Limb (tissue), 2 donors: ENCODE measurements around the gene SLC30A2.

Experiments used
- DNase-seq, 2 donors: peaks; one replicate each; pipeline ENCODE4 v3.0.0-alpha.2; 2016; ENCODE audit errors: extremely low spot score in 2 of 2

SLC30A2 gene

DNA sequence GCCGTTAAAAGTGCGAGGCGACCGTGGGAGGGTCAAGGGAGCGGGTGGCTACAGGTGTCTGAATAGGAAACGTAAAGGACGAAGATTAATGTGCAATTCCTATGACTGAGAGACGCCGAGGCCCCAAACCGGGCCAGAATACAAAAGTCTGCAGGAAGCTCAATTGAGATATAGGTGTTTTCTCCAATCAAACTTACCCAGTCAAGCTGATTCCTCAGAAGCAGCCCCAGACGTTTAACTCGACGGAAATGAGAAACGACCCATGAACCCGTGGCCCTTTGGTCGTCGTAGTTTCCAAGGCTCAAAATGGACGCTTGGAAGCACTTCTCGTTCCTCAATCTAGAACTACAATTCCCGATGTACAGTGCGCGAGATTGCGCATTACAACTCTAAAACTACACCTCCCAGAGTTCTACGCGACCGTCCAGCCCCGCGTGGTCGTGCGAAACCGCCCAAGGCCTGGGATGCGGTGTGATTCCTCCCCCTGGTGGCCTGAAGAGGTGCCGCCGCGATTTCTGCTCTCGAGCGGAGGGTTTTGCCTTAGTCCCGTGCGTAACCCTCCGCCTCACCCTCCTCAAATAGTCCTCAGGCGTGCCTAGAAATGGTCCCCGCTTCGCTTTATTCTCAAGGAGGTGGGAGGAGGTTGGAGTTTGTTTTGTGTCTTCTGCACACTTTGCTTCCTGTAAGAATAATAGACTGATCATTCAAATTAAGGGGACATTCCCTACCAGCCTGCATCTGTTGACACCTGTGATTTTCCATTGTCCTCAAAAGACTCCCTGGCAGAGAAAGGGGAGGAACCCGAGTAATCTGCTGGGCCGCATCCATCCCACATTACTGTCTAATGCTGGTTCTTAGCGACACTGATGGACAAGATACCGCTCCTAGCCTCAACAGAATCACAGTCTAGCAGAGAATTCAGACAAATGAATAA lies 47.8 kb downstream of the SLC30A2 start, which contains the start of gene PAFAH2:
PAFAH2 (minus strand) TSS at position 236 of the 934 bp plus-strand sequence. CDS start 7,247 bp downstream, outside the sequence.
- DNase-seq = peak; percentile 97 to 100

DNA sequence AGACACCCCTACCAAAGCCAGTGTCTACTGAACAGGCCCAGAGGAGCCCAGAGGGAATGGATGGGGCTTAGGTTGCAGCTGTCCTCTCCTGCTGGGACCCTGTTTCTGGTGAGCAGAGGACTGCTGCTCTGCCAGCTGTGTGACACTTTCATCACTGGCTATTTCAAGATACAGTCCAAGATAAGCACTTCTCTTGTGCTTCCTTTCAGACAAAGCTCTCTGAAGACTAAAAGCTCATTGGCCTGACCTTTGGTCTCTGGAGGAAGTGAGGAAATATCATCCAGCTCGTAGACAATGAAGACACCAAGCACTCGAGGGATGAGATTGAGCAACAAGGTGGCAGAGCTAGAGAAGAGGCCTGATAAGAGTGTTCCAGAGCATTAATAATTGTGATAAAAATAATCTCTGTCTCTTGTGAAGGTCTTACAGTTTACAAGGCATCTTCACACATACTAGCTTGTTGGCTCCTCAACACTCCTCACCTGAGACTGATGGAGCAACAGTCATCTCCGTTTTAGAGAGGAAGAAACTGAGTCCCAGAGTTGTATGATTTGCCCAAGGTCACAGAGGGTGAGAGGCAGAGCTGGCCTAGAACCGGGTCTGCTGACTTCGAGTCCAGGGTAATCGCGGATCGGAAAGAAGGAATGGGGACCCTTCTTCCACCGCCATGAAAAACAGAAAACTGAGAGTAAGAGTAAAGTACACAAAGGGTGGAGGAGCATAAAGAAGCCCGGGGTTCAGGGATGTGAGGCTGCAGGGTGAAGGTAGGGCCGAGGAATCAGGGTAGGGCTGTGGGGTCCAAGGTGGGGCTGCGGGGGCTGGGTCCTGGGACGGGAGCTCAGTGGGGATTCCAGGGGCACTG lies 48.7 kb downstream of the SLC30A2 start:
- DNase-seq = peak in 1 of 2 donors; percentile 31

DNA sequence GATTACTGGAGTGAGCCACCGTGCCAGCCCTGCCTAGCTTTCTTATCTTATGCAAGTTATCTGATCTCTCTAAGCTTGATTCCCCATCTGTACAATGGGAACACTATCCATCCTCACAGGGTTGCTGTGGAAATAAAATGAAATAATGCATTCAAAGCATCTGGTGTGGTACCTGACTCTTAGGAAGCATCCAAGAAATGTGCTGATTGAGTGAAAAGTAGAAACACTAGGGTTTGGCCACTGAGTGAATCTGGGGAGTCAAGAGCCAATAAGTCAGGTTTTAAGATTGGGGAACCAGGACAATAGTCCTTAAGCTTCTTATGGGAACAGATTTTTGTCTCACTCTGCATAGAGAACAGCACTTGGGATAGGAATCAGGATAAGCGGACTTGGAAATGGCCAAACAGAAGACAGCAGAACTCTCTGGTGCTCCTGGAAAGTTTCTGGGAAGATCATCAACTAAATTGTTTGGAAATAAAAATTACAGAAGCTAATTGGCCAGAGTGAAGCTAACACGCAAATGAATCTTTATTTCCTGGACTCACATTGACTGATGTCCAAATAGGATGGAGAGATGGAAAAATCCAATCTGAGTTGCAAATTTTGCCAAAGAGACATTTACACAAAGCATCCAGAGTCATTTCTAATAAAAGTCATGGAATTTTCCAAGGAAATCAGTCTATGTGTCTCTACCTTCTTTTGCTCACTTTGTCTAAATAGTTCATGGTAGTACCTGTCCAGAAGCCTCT lies 51.3 kb downstream of the SLC30A2 start:
- no peak for DNase-seq

DNA sequence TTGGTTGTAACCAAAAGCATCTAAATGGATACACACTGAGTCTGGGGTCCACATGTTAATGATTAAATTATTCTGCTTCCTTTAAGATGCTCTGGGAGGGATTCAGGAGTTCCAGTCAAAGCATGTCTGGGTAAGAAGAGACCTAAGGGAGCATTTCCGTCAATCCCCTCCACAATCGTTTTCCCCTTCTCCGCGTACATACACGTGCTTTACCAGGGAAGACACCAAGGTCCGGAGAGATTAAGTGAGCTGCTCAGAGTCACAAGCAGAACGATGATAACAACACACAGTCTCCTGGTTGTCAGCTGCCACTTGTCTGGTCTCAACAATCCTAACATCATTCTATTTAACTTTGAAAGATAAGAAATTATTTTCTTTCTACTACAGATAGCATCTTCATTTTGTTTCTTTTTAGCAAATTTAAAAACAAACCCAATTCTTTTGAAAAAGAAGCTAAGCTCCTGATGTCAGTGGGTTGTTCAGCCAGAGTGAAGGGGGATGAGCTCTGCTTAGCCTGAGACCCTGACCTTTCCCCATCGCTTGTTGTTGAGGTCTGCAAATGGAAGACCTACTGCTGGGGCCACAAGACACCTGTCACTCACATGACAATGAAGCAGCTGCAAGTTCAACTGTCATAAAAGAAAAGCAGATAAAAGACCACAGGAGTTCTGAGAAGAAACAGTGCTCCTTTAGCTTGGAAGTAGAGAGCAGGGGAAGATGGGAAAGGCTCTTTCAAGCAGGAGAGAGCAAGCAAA lies 52.5 kb downstream of the SLC30A2 start:
- no peak for DNase-seq

DNA sequence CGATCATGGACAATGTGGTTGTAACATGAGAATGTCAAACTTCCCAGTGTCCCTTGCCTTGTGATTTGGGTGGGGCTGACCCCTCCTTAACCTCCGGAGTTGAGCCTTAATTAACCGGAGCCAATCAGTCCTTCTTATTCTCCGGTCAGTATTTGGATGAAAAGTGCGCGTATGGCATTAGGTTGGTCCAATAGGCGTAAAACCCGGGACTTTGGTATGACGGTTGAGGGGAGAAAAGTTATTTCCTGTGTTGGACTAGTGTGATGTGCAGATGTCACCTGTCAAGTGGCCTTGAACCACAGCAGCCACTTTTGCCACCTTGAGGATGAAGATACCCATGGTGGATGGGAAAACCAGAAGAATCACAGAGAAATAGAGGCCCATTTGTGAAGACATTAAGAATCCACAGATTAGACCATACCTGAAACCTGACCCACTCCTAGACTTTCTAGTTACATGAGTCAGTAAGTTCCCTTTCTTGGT lies 53.2 kb downstream of the SLC30A2 start:
- DNase-seq = no peak

DNA sequence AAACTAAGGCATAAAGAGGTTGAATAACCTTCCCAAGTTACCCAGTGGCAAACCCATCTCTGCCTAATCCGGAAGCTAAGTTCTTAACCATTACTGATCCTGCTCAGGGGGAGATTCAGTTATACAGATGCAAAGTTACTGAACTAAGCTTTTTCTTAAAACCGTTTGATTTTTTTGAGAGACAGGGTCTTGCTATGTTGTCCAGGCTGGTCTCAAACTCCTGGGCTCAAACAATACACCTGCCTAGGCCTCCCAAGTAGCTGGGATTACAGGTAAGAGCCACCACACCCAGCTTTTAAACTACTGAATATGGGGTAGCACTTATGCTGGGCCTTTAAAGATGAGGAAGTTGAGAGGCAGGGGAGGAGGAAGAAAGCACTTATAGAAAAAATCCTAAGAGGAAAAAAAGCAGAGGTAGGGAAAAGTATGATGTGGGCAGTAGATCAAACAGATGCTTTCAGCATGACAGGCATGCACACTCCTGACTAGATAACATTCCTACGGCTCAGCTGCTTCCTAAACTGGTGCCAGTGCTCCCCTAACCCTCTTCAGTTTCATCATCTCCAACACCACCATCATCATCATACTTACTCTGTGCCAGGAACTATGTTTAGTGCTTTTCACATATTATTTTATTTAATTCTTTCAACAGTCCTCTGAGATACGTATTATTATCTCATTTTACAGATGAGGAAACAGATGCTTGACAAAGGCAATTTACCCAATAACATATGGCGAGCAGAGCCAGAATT lies 53.8 kb downstream of the SLC30A2 start:
- no peak for DNase-seq

DNA sequence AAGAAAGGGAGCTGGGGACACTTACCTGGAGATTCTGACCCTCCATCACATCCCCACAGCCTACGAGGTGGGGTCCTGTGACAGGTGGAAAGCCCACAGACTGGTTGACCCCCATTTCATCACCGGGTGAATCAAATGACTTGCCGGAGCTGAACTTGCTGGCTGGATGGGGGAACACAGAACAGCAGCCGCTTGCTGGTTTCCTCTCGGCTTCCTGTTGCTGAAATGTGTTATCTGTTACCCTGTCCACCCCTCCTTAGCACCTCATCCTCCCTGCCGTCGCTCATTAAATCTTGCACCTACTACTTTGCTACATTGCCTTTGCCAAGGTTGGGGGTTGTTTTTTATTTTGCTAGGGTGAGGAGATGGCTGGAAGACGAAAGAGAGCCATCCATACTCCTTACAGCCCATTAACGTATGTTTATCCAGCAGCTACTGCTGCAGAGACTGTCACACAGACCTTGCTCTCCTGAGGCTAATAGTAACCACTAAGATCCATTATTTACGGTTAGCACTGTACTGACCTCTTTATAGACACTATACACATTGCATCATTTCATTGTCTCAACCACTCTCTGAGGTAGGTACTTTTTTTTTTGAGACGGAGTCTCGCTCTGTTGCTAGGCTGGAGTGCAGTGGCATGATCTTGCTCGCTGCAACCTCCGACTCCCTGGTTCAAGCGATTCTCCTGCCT lies 55.1 kb downstream of the SLC30A2 start:
- no peak for DNase-seq

DNA sequence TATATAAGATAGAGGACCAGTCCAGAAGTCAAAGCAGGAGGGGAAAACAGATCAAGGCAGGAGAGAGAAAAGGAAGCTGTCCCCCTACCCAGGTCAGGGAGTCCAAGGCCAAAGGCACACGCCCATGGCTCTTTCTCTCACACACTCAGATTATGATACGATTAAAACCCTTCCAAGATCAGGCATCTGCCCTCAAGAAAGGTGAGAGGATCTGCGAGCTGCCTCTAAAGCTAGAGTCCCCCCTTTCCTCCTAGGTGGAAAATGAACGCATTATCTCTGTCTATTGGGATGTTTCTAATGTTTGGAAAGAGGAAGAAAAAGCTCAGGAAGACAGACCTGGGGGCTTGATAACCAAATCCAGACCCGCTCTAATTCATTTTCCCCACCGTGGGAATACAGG lies 55.7 kb downstream of the SLC30A2 start:
- DNase-seq = no peak

DNA sequence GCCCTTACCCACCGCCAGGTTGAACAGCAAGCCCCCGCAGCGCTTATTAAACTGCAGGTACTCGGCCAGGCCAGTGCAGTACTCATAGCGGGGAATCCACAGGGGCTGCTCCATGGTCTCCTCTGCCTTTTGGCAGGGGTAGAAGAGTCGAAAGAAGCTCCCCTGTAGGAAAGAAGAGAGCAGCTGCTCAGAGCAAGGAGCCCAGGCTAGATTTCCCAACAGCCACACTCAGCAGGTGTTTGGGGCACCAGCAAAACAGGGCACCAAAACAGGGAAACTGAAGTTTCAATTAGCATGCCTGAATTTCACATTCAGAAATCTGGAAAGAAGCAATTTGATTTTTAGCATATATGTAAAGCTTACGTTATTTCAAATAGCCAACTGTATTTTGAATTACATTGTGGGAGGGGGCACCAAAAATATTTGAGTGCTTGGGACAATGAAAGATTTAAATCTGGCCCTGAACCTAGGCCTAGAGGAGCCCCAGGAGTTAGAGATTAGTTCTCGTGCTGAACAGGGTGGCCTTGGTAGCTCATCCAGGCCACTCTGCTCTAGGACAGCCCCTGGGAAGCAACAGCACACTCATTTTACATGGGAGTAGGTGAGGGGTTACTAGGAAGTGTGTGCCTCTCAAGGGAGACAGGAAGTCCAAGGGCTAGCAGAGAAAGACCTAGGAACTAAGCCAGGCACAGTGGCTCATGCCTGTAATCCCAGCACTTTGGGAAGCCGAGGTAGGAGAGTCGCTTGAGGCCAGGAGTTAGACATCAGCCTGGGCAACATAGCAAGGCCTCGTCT lies 56.3 kb downstream of the SLC30A2 start:
- no peak for DNase-seq

DNA sequence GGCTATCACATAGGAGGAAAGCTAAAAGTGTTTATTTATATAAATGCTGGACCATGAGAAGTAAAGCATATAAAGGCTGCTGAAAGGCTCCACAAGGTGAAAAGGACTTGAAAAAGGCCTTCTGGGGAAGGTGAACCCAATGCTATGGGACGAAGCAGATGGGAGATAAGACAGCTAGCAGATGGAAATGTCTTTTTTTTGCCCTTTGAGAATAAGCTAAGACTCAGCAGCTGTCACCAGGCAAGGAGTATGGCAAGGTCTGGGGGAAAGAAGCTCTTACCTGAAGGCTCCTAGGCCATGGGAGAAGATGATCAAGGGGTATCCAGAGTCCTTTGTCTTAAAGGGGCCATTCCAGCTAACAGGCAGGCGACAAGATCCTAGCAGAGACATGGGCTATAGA lies 58.0 kb downstream of the SLC30A2 start:
- no peak for DNase-seq
